Progenitor cell of endocrine pancreas (in vitro differentiated cells): ENCODE results near the gene CDC20B. TPM values are rescaled to one million over a fixed set of nuclear protein-coding genes. Genes with fewer than 3 reads are reported as not detected.
"Not testable (repeated sequence)": the region's sequence is repeated elsewhere in the genome, so short reads cannot be mapped to it uniquely, and the experiment has no call there.

ENCODE experiments used
- DNase-seq: peaks from one replicate; pipeline ENCODE4 v3.0.0; 2021; ENCODE audit warnings: low spot score; ENCODE audit not compliant: unreplicated experiment
- H3K27ac Mint-ChIP-seq: 2 replicates; pipeline ENCODE4 v1.8.0; 2021; ENCODE audit warnings: mild to moderate bottlenecking, moderate library complexity, mixed read lengths
- H3K27me3 Mint-ChIP-seq: 2 replicates; pipeline ENCODE4 v1.8.0; 2021; ENCODE audit warnings: mixed read lengths
- H3K36me3 Mint-ChIP-seq: 2 replicates; pipeline ENCODE4 v1.8.0; 2022; ENCODE audit warnings: mixed read lengths; ENCODE audit not compliant: insufficient read depth
- H3K4me1 Mint-ChIP-seq: 2 replicates; pipeline ENCODE4 v1.8.0; 2021; ENCODE audit warnings: low read depth, mixed read lengths
- H3K4me3 Mint-ChIP-seq: 2 replicates; pipeline ENCODE4 v1.8.0; 2021; ENCODE audit warnings: low read depth, mild to moderate bottlenecking, moderate library complexity, mixed read lengths
- H3K9me3 Mint-ChIP-seq: 2 replicates; pipeline ENCODE4 v1.8.0; 2021; ENCODE audit warnings: low read depth, mixed read lengths
- total RNA-seq: library from RNA; stranded (reverse); gene quantifications from 2 replicates; pipeline ENCODE4 v1.2.1, GENCODE V29; 2021
- TF ChIP-seq, protein P1 (sequence below): fragments of 200-600 bp; sonication (generic); IDR thresholded peaks from one replicate; pipeline ENCODE4 v1.5.0; 2021; ENCODE audit warnings: antibody characterized with exemption, mild to moderate bottlenecking; ENCODE audit not compliant: unreplicated experiment

Gene CDC20B
- total RNA-seq, 1 donor from 2014 or later, result not detected

DNA sequence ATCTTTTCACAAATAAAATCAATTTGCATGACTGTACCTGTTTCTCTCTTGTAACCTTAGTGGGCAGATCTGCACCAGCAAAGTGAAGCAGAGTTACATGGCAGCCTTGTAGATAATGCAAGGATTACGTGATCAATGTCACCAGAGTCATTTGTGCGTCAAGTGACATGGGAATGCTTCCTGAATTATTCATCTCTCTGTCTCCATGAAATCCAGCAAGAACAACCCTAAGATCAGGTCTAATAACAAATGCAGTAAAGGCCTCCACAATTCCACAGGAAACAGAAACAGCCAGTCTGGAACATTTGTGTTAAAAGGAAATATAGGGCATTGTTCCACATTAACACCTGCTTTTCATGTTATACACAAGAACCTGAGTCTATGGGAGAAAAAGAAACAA, 62.8 kb downstream of the CDC20B start:
- H3K27ac Mint-ChIP-seq, result no peak overlapping the region
- no peaks in the 10 kb centered on the region for H3K4me1 Mint-ChIP-seq
- peaks cover 15% of the 10 kb centered on the region for H3K27me3 Mint-ChIP-seq
- no peak for DNase-seq
- H3K4me3 Mint-ChIP-seq, result no peak overlapping the region
- TF ChIP-seq, protein P1, sequence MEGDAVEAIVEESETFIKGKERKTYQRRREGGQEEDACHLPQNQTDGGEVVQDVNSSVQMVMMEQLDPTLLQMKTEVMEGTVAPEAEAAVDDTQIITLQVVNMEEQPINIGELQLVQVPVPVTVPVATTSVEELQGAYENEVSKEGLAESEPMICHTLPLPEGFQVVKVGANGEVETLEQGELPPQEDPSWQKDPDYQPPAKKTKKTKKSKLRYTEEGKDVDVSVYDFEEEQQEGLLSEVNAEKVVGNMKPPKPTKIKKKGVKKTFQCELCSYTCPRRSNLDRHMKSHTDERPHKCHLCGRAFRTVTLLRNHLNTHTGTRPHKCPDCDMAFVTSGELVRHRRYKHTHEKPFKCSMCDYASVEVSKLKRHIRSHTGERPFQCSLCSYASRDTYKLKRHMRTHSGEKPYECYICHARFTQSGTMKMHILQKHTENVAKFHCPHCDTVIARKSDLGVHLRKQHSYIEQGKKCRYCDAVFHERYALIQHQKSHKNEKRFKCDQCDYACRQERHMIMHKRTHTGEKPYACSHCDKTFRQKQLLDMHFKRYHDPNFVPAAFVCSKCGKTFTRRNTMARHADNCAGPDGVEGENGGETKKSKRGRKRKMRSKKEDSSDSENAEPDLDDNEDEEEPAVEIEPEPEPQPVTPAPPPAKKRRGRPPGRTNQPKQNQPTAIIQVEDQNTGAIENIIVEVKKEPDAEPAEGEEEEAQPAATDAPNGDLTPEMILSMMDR, result no peak
- H3K9me3 Mint-ChIP-seq, result no peaks in the 10 kb centered on the region
- H3K36me3 Mint-ChIP-seq, result no peaks in the 10 kb centered on the region

DNA sequence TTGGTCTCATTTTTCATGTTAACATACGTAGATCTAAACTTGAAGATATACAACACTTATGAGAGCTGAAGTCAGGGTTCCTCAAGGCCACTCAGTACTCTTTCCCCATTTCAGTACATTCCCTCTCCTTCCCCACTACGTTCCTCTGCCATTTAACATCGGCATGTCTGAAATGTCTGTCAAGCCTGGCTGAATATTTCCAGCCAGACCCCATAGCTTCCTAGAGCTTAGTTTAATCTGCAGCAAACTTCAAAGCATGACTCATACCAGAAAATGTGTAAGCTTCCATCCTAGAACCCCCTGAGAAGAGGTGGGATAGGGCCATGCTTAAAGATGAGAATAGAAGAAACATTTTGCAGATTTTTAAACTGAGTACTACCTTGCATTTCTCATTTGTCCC, 64.3 kb downstream of the CDC20B start:
- TF ChIP-seq, protein P1, result no peak
- Mint-ChIP-seq H3K36me3 (no peaks in the 10 kb centered on the region), H3K4me1 (no peaks in the 10 kb centered on the region), H3K4me3 (no peak overlapping the region), H3K9me3 (no peaks in the 10 kb centered on the region), H3K27ac (no peak overlapping the region), H3K27me3 (peaks cover 11% of the 10 kb centered on the region)
- DNase-seq, result no peak

DNA sequence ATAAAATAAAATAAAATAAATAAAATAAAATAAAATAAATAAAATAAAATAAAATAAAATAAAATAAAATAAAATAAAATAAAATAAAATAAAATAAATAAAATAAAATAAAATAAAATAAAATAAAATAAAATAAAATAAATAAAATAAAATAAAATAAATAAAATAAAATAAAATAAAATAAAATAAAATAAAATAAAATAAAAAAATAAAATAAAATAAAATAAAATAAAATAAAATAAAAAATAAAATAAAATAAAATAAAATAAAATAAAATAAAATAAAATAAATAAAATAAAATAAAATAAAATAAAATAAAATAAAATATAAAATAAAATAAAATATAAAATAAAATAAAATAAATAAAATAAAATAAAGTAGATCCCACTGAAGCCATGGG, 67.0 kb downstream of the CDC20B start:
- not testable (repeated sequence) for H3K36me3 Mint-ChIP-seq, H3K4me1 Mint-ChIP-seq, DNase-seq, H3K27me3 Mint-ChIP-seq, H3K9me3 Mint-ChIP-seq, H3K4me3 Mint-ChIP-seq, H3K27ac Mint-ChIP-seq

DNA sequence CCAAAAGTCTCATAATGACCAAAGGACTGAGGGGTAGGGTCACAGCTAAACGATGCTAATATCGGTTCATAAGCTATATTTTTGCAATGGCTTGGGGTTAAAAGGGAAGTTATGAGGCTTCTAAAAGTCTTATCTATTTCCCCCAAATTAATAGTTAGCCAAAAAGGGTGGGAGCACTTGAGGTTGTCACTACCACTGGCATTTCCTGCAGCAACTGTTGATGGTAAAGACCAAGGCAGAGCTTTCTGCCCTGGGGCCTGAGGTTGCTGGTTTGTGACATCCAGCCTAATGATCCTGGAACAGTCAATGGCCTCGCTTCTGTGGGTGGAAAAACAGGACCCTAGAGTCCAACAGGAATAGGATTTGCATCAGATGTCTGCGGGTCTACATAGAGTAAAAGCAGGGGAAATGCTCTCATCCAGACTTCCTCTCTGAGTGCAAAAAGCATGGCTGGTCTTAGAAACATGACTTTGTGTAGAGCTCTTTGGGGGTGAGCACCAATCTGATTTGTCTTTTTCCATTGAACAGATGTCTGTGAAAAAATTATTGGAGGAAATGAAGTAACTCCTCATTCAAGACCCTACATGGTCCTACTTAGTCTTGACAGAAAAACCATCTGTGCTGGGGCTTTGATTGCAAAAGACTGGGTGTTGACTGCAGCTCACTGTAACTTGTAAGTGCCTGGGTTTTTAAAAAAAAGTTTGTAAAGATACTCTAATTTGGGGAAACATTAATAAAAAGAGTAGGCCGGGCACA, 67.9 kb downstream of the CDC20B start:
- Mint-ChIP-seq H3K27me3 (peaks cover 2% of the 10 kb centered on the region), H3K27ac (no peak overlapping the region), H3K9me3 (peaks cover 9% of the 10 kb centered on the region), H3K36me3 (no peaks in the 10 kb centered on the region), H3K4me3 (no peak overlapping the region), H3K4me1 (no peaks in the 10 kb centered on the region)
- DNase-seq, result no peak
- TF ChIP-seq, protein P1, result no peak

DNA sequence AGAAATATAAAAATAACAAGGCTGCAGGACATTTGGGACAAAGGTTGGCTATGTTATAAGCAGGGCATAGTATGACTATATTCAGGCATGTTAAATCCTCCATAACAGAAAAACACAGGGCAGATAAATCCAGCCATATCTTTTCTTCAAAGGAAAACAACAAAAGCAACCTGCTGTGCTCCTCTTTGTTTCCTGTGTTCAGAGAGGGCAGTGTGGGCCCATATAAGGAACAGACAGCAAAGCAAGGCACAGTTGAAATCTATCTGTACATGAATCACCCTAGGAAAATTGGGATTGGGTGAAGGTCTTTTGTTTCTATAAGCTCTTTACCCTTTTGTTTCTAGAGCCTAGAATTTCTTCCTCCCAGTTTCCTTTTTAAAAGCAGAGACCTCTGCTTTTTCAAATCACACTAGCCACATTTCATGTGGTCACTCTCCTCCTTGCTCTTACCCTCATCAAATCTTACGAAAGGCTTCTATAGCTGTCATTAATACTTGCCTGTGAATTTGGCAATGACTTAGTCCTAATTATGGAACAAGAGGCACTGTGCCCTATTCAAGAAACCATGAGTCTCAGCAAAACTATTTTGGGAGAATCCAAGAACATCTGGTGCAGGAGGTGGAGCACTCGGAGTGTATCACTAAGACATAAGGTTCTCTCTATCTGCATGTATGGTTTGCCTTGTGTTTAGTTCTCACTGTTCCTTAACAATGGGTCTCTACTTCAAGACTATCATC, 68.8 kb downstream of the CDC20B start:
- peaks cover 2% of the 10 kb centered on the region for H3K27me3 Mint-ChIP-seq

More for the DNA sequence above, 68.8 kb downstream of the CDC20B start:
- Mint-ChIP-seq H3K4me1 (no peaks in the 10 kb centered on the region), H3K27ac (no peak overlapping the region), H3K36me3 (no peaks in the 10 kb centered on the region), H3K9me3 (peaks cover 9% of the 10 kb centered on the region), H3K4me3 (no peak overlapping the region)
- TF ChIP-seq, protein P1, result no peak
- DNase-seq, result no peak
